HEK293 (cell line): Measurements from ENCODE around the gene SH3GL1.

Experiments
- CTCF ChIA-PET: fragments of 350-600 bp; formaldehyde crosslinking; extraction: SDS; loops from one replicate; lab custom pipeline; 2021; ENCODE audit warnings: antibody characterized with exemption; lab: Yijun Ruan, JAX
- POLR2A ChIA-PET: fragments of 300-600 bp; formaldehyde crosslinking; extraction: SDS; loops from one replicate; lab custom pipeline; 2020; ENCODE audit warnings: antibody characterized with exemption, inconsistent platforms; lab: Yijun Ruan, JAX
- H3K27ac ChIP-seq: fragments of 200-500 bp; sonication (Bioruptor generic); 2 replicates; pipeline ENCODE4 v1.5.1; 2014; ENCODE audit warnings: low read depth, low read length, control low read depth, inconsistent platforms; ENCODE audit errors: extremely low read depth
- H3K36me3 ChIP-seq, 2 experiments: fragments of 200-500 bp in 1 of 2; sonication (Bioruptor generic) in 1 of 2; 1 replicate in 1 of 2; 2 replicates in 1 of 2; pipeline ENCODE4 v1.5.1; 2014 to 2017; ENCODE audit warnings: inconsistent platforms in 2 of 2, low read length in 2 of 2; ENCODE audit not compliant: control insufficient read depth in 2 of 2, insufficient read depth in 1 of 2
- H3K4me1 ChIP-seq: fragments of 200-500 bp; sonication (Bioruptor generic); 2 replicates; pipeline ENCODE4 v1.5.1; 2014; ENCODE audit warnings: mild to moderate bottlenecking, low read length, inconsistent platforms; ENCODE audit not compliant: control insufficient read depth, insufficient read depth
- H3K4me3 ChIP-seq: 2 replicates; pipeline ENCODE4 v1.5.1; 2011; ENCODE audit warnings: low read depth, mild to moderate bottlenecking, control low read depth, low read length, moderate library complexity
- H3K9me3 ChIP-seq: fragments of 200-500 bp; sonication (Bioruptor generic); 2 replicates; pipeline ENCODE4 v1.5.1; 2014; ENCODE audit warnings: low read depth, low read length, inconsistent platforms; ENCODE audit not compliant: control insufficient read depth, insufficient read depth
- BCL11B ChIP-seq: fragments of 450-650 bp; formaldehyde crosslinking; IDR thresholded peaks from 2 replicates; pipeline ENCODE4 v1.5.1; 2016; ENCODE audit warnings: low read depth, missing biosample characterization, missing genetic modification characterization
- EGR2 ChIP-seq: fragments of 450-650 bp; formaldehyde crosslinking; IDR thresholded peaks from 2 replicates; pipeline ENCODE4 v1.5.1; 2016; ENCODE audit warnings: low read depth, missing biosample characterization, missing genetic modification characterization
- ELK4 ChIP-seq: IDR thresholded peaks from 2 replicates; pipeline ENCODE4 v1.6.1; 2011; ENCODE audit warnings: mild to moderate bottlenecking, low read depth, low read length, borderline replicate concordance
- HOXC10 ChIP-seq: sonication (generic); formaldehyde crosslinking; IDR thresholded peaks from 2 replicates; pipeline ENCODE4 v1.8.1; 2023; ENCODE audit warnings: mild to moderate bottlenecking, missing genetic modification reagents
- KLF1 ChIP-seq: fragments of 450-650 bp; formaldehyde crosslinking; IDR thresholded peaks from 2 replicates; pipeline ENCODE4 v1.5.1; 2016; ENCODE audit warnings: missing biosample characterization, missing genetic modification characterization
- KLF8 ChIP-seq: fragments of 450-650 bp; formaldehyde crosslinking; IDR thresholded peaks from 2 replicates; pipeline ENCODE4 v1.5.1; 2016; ENCODE audit warnings: missing biosample characterization, missing genetic modification characterization
- KLF9 ChIP-seq: fragments of 450-650 bp; formaldehyde crosslinking; IDR thresholded peaks from 2 replicates; pipeline ENCODE4 v1.5.1; 2016; ENCODE audit warnings: missing biosample characterization, missing genetic modification characterization, low read depth
- SP2 ChIP-seq: fragments of 450-650 bp; formaldehyde crosslinking; IDR thresholded peaks from 2 replicates; pipeline ENCODE4 v1.5.1; 2016; ENCODE audit warnings: missing biosample characterization, missing genetic modification characterization
- SP3 ChIP-seq: fragments of 450-650 bp; formaldehyde crosslinking; IDR thresholded peaks from 2 replicates; pipeline ENCODE4 v1.5.1; 2016; ENCODE audit warnings: missing biosample characterization, missing genetic modification characterization
- ZBTB48 ChIP-seq: fragments of 450-650 bp; formaldehyde crosslinking; IDR thresholded peaks from 2 replicates; pipeline ENCODE4 v1.5.1; 2016; ENCODE audit warnings: missing biosample characterization, missing genetic modification characterization
- ZFHX2 ChIP-seq: fragments of 450-650 bp; formaldehyde crosslinking; conservative IDR thresholded peaks from 2 replicates; pipeline ENCODE4 v1.5.1; 2016; ENCODE audit warnings: missing biosample characterization, missing genetic modification characterization
- ZNF148 ChIP-seq: fragments of 450-650 bp; formaldehyde crosslinking; IDR thresholded peaks from 2 replicates; pipeline ENCODE4 v1.5.0; 2017; ENCODE audit warnings: missing biosample characterization, missing genetic modification characterization, borderline replicate concordance
- ZNF292 ChIP-seq: fragments of 450-650 bp; formaldehyde crosslinking; IDR thresholded peaks from 2 replicates; pipeline ENCODE4 v1.5.1; 2016; ENCODE audit warnings: low read depth, missing biosample characterization, missing genetic modification characterization, borderline replicate concordance
- ZNF391 ChIP-seq: fragments of 450-650 bp; formaldehyde crosslinking; IDR thresholded peaks from 2 replicates; pipeline ENCODE4 v1.5.1; 2016; ENCODE audit warnings: low read depth, missing biosample characterization, missing genetic modification characterization, borderline replicate concordance
- ZNF404 ChIP-seq: fragments of 450-650 bp; formaldehyde crosslinking; IDR thresholded peaks from 2 replicates; pipeline ENCODE4 v1.5.1; 2017; ENCODE audit warnings: missing biosample characterization, missing genetic modification characterization
- ZNF426 ChIP-seq: fragments of 450-650 bp; formaldehyde crosslinking; IDR thresholded peaks from 2 replicates; pipeline ENCODE4 v1.5.1; 2017; ENCODE audit warnings: missing biosample characterization, missing genetic modification characterization, mild to moderate bottlenecking, inconsistent platforms, moderate library complexity
- ZNF521 ChIP-seq: fragments of 450-650 bp; formaldehyde crosslinking; IDR thresholded peaks from 2 replicates; pipeline ENCODE4 v1.5.1; 2017; ENCODE audit warnings: missing biosample characterization, mild to moderate bottlenecking, missing genetic modification characterization
- ZNF529 ChIP-seq: fragments of 450-650 bp; formaldehyde crosslinking; IDR thresholded peaks from 2 replicates; pipeline ENCODE4 v1.5.1; 2017; ENCODE audit warnings: missing genetic modification characterization, missing biosample characterization; ENCODE audit not compliant: insufficient replicate concordance
- TF ChIP-seq, protein P1 (sequence below): fragments of 450-650 bp; formaldehyde crosslinking; IDR thresholded peaks from 2 replicates; pipeline ENCODE4 v1.5.1; 2016; ENCODE audit warnings: missing biosample characterization, missing genetic modification characterization

The SH3GL1 gene

DNA sequence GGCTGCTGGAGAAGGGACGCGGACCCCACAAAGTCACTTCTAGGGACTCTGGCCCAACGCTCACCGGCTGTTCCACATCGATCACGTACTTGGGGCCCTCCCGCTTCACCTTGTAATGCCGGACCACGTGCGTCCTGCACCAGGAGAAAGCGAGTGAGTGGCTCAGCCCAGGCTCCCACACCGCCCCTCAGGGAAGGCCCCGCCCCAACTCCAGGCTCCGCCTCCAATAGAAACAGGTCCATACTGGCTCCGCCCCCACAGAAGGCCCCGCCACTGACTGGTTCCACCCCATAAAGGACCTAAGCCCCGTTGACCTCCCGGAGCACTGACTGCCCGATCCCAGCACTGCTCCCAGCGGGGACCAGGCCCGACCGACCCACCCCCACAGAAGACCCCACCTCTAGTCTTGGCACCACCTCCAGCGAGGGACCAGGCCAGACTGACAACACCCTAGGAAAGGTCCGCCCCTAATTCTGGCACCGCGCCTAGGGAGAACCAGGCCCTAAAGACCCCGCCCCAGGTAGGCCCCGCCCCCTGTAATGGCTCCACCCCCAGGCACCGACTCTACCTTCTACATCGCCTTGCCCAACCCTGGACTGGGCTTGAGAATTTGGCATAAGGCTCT lies 73.0 kb downstream of the SH3GL1 start:
- no peaks in the 10 kb centered on the region for H3K4me1 ChIP-seq
- H3K4me3 ChIP-seq, result no peak overlapping the region
- no peaks in the 10 kb centered on the region for H3K9me3 ChIP-seq
- ChIA-PET POLR2A (interaction anchor here (1.2 kb wide), 1 partner anchor 16 kb away, joined by 10 read pairs; the partner anchor contains the start of gene MPND), CTCF (no interaction called here)
- H3K27ac ChIP-seq, result no peak overlapping the region
- H3K36me3 ChIP-seq, result no peaks in the 10 kb centered on the region
- TF ChIP-seq ZBTB48, result no peak
- peak; percentile 52 for TF ChIP-seq SP2 (tag by site-specific recombination)
- 0 out of 2 replicates have a peak, but pooled peaks have one; percentile 71 for TF ChIP-seq KLF1 (tag by site-specific recombination)
- TF ChIP-seq SP3 (tag by site-specific recombination), result peak; percentile 31
- peak; percentile 63; the same call in 1 of the 2 replicates for TF ChIP-seq KLF8 (tag by site-specific recombination)

- TF ChIP-seq ZNF521 (tag by site-specific recombination), result no peak
- TF ChIP-seq, protein P1, sequence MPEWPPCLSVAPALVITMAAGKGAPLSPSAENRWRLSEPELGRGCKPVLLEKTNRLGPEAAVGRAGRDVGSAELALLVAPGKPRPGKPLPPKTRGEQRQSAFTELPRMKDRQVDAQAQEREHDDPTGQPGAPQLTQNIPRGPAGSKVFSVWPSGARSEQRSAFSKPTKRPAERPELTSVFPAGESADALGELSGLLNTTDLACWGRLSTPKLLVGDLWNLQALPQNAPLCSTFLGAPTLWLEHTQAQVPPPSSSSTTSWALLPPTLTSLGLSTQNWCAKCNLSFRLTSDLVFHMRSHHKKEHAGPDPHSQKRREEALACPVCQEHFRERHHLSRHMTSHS (tag by site-specific recombination), result no peak
- no peak for TF ChIP-seq ZNF426 (tag by site-specific recombination)
- TF ChIP-seq KLF9 (tag by site-specific recombination), result peak; percentile 58
- peak; percentile 9; the same call in 1 of the 2 replicates for TF ChIP-seq ZBTB48
- peak; percentile 6 for TF ChIP-seq SP2 (tag by site-specific recombination)
- TF ChIP-seq ZNF148 (tag by site-specific recombination), result no peak
- Histone ChIP-seq H3K36me3 (no peaks in the 10 kb centered on the region), H3K9me3 (no peaks in the 10 kb centered on the region), H3K4me1 (no peaks in the 10 kb centered on the region), H3K27ac (no peak overlapping the region), H3K4me3 (no peak overlapping the region)
- ChIA-PET POLR2A (interaction anchor here (3.8 kb wide), 1 partner anchor 16 kb away, joined by 16 read pairs; the partner anchor contains the start of gene MPND), CTCF (no interaction called here)
Observed at GRCh38 chr19:4326837-4327251, 73.5 kb downstream of the SH3GL1 start.

GRCh38 chr19:4326215-4326836 lies 74.0 kb downstream of the SH3GL1 start:
- POLR2A ChIA-PET, result interaction anchor here (3.8 kb wide), 1 partner anchor 17 kb away, joined by 16 read pairs; the partner anchor contains the start of gene MPND
- H3K36me3 ChIP-seq, result no peaks in the 10 kb centered on the region
- no peaks in the 10 kb centered on the region for H3K9me3 ChIP-seq
- H3K27ac ChIP-seq, result no peak overlapping the region
- TF ChIP-seq ZNF391 (no peak), ZNF292 (tag by site-specific recombination) (no peak), HOXC10 (no peak), ZBTB48 (peak; percentile 54), BCL11B (tag by site-specific recombination) (no peak), EGR2 (tag by site-specific recombination) (peak; percentile 30; the same call in 1 of the 2 replicates), ZNF404 (tag by site-specific recombination) (no peak), ELK4 (no peak), ZFHX2 (tag by site-specific recombination) (peak; percentile 14; the same call in 1 of the 2 replicates), ZNF529 (tag by site-specific recombination) (no peak)
- no peaks in the 10 kb centered on the region for H3K4me1 ChIP-seq
- no peak overlapping the region for H3K4me3 ChIP-seq
- CTCF ChIA-PET, result no interaction called here
